ENCODE results near the gene VWA2. TPM values are rescaled to one million over a fixed set of nuclear protein-coding genes. Genes with fewer than 3 reads are reported as not detected.

The VWA2 gene
- total and polyA plus RNA-seq, 2 donors (not counting 1 experiment from before 2014, with no cell fraction given) = not detected

- Mint-ChIP-seq H3K27ac (no peak overlapping the region), H3K9me3 (ENCODE audit: insufficient read depth) (no peaks in the 10 kb centered on the region), H3K4me1 (no peaks in the 10 kb centered on the region), H3K4me3 (no peak overlapping the region), H3K27me3 (peaks cover 10% of the 10 kb centered on the region)
- H2AFZ ChIP-seq (ENCODE audit: insufficient read depth, low read depth, low read length, poor library complexity, severe bottlenecking) = no peak overlapping the region
- H3K36me3 ChIP-seq (replicated peaks in 1 of 2; ENCODE audit: control extremely low read depth in 1 of 2, control insufficient read depth in 1 of 2, extremely low read depth in 1 of 2, insufficient read depth in 2 of 2, low read length in 1 of 2) = no peaks in the 10 kb centered on the region
- no peaks in the 10 kb centered on the region for H3K9me3 ChIP-seq (ENCODE audit: control extremely low read depth in 1 of 3, control insufficient read depth in 2 of 3, insufficient read depth in 1 of 3, low read length in 2 of 3)
- intact Hi-C loops (cut with micrococcal nuclease) = no loop called here
- H3K4me1 ChIP-seq (ENCODE audit: control insufficient read depth in 2 of 2, insufficient read depth in 2 of 2, low read length in 2 of 2) = no peaks in the 10 kb centered on the region
- no peak for TF ChIP-seq EZH2 (IDR thresholded peaks at IDR 0.05; ENCODE audit: borderline replicate concordance, insufficient read depth, low read depth, low read length, poor library complexity, severe bottlenecking)
- ChIA-PET POLR2A (no interaction called here), CTCF (no interaction called here)
- WGBS (ENCODE audit: insufficient coverage) = 100% methylated on average over 2 of the region's 4 CpGs
- peaks cover 0 to 6% (median 0%) of the 10 kb centered on the region in 4 experiments for H3K27me3 ChIP-seq (replicated peaks in 1 of 4; ENCODE audit: control extremely low read depth in 1 of 4, control insufficient read depth in 3 of 4, insufficient read depth in 4 of 4, low read length in 3 of 4)
- no peaks in the 10 kb centered on the region for H4K20me1 ChIP-seq (ENCODE audit: control insufficient read depth, insufficient read depth, low read length, poor library complexity, severe bottlenecking)
- H3K4me3 ChIP-seq (ENCODE audit: control extremely low read depth in 1 of 5, extremely low read depth in 1 of 5, insufficient read depth in 1 of 5, low read depth in 2 of 5, low read length in 4 of 5) = no peak overlapping the region
- H3K4me2 ChIP-seq (replicated peaks; ENCODE audit: low read depth, low read length, poor library complexity, severe bottlenecking) = no peak overlapping the region
- DNase-seq (no peak), ATAC-seq (ENCODE audit: low read depth) (no peak)
- H3K27ac ChIP-seq (ENCODE audit: low read length in 2 of 2) = no peak overlapping the region
- H3K9ac ChIP-seq (ENCODE audit: low read length) = no peak overlapping the region
- no peaks in the 10 kb centered on the region for H3K79me2 ChIP-seq (ENCODE audit: control insufficient read depth, insufficient read depth, low read length)
Measured at GRCh38 chr10:114279289-114279688, 40.2 kb downstream of the VWA2 start.

GRCh38 chr10:114279901-114280644 lies 41.0 kb downstream of the VWA2 start:
- H3K27ac Mint-ChIP-seq = no peak overlapping the region
- no peaks in the 10 kb centered on the region for H3K4me1 Mint-ChIP-seq
- TF ChIP-seq CTCF (IDR thresholded peaks at IDR 0.05) (no peak), EZH2 (IDR thresholded peaks at IDR 0.05; ENCODE audit: borderline replicate concordance, insufficient read depth, low read depth, low read length, poor library complexity, severe bottlenecking) (no peak)
- H3K4me3 ChIP-seq (ENCODE audit: control extremely low read depth in 1 of 5, extremely low read depth in 1 of 5, insufficient read depth in 1 of 5, low read depth in 2 of 5, low read length in 4 of 5) = no peak overlapping the region
- peaks cover 10% of the 10 kb centered on the region for H3K27me3 Mint-ChIP-seq
- H3K9me3 Mint-ChIP-seq (ENCODE audit: insufficient read depth) = no peaks in the 10 kb centered on the region
- H3K9ac ChIP-seq (ENCODE audit: low read length) = no peak overlapping the region
- H3K36me3 ChIP-seq (replicated peaks in 1 of 2; ENCODE audit: control extremely low read depth in 1 of 2, control insufficient read depth in 1 of 2, extremely low read depth in 1 of 2, insufficient read depth in 2 of 2, low read length in 1 of 2) = no peaks in the 10 kb centered on the region
- no peak overlapping the region for H3K4me2 ChIP-seq (replicated peaks; ENCODE audit: low read depth, low read length, poor library complexity, severe bottlenecking)
- no peaks in the 10 kb centered on the region for H3K9me3 ChIP-seq (ENCODE audit: control extremely low read depth in 1 of 3, control insufficient read depth in 2 of 3, insufficient read depth in 1 of 3, low read length in 2 of 3)
- no peaks in the 10 kb centered on the region for H3K4me1 ChIP-seq (ENCODE audit: control insufficient read depth in 2 of 2, insufficient read depth in 2 of 2, low read length in 2 of 2)
- H2AFZ ChIP-seq (ENCODE audit: insufficient read depth, low read depth, low read length, poor library complexity, severe bottlenecking) = no peak overlapping the region
- no peak overlapping the region for H3K27ac ChIP-seq (ENCODE audit: low read length in 2 of 2)
- CTCF ChIA-PET = interaction anchor here (1.6 kb wide), 1 partner anchor 24 kb away, joined by 3 read pairs; no protein-coding TSS in a partner anchor
- H3K4me3 Mint-ChIP-seq = no peak overlapping the region
- POLR2A ChIA-PET = no interaction called here
- peaks cover 0 to 6% (median 0%) of the 10 kb centered on the region in 4 experiments for H3K27me3 ChIP-seq (replicated peaks in 1 of 4; ENCODE audit: control extremely low read depth in 1 of 4, control insufficient read depth in 3 of 4, insufficient read depth in 4 of 4, low read length in 3 of 4)
- ATAC-seq (ENCODE audit: low read depth) = no peak
- intact Hi-C loops (cut with micrococcal nuclease) = no loop called here
- no peak for DNase-seq
- H4K20me1 ChIP-seq (ENCODE audit: control insufficient read depth, insufficient read depth, low read length, poor library complexity, severe bottlenecking) = no peaks in the 10 kb centered on the region
- no peaks in the 10 kb centered on the region for H3K79me2 ChIP-seq (ENCODE audit: control insufficient read depth, insufficient read depth, low read length)
- 97% methylated on average over 5 of the region's 8 CpGs for WGBS (ENCODE audit: insufficient coverage)

Data from B cell (primary cell).